MM.1S (cell line): Measurements from ENCODE around the gene MYL10.

Source experiments
- DNase-seq: peaks from one replicate; pipeline ENCODE4 v3.0.0-alpha.2; 2015
- H2AFZ ChIP-seq: fragments of 300-600 bp; sonication (generic); 2 replicates; pipeline ENCODE4 v1.6.0; 2016; ENCODE audit warnings: antibody characterized with exemption, low read length
- H3F3A ChIP-seq: fragments of 300-600 bp; sonication (generic); 2 replicates; pipeline ENCODE4 v1.6.1; 2016; ENCODE audit warnings: mild to moderate bottlenecking, antibody characterized with exemption, low read length, moderate library complexity, mixed read lengths; ENCODE audit not compliant: insufficient read depth
- H3K27ac ChIP-seq: fragments of 300-600 bp; sonication (generic); 2 replicates; pipeline ENCODE4 v1.5.1; 2016; ENCODE audit warnings: mild to moderate bottlenecking, low read length
- H3K27me3 ChIP-seq: fragments of 300-600 bp; sonication (generic); replicated peaks from 2 replicates; pipeline ENCODE4 v1.6.0; 2016; ENCODE audit warnings: low read length; ENCODE audit not compliant: insufficient read depth
- H3K36me3 ChIP-seq: fragments of 300-600 bp; sonication (generic); replicated peaks from 2 replicates; pipeline ENCODE4 v1.6.1; 2016; ENCODE audit warnings: mild to moderate bottlenecking, low read length, mixed read lengths; ENCODE audit not compliant: insufficient read depth
- H3K4me1 ChIP-seq: fragments of 300-600 bp; sonication (generic); 2 replicates; pipeline ENCODE4 v1.6.1; 2016; ENCODE audit warnings: low read length, mixed read lengths
- H3K4me2 ChIP-seq: fragments of 300-600 bp; sonication (generic); 2 replicates; pipeline ENCODE4 v1.6.0; 2016; ENCODE audit warnings: low read depth, low read length
- H3K4me3 ChIP-seq: fragments of 300-600 bp; sonication (generic); 2 replicates; pipeline ENCODE4 v1.5.1; 2016; ENCODE audit warnings: low read length, mixed read lengths
- H3K79me2 ChIP-seq: fragments of 300-600 bp; sonication (generic); 2 replicates; pipeline ENCODE4 v1.6.1; 2016; ENCODE audit warnings: mixed run types, low read length, mixed read lengths
- H3K9ac ChIP-seq: fragments of 300-600 bp; sonication (generic); 2 replicates; pipeline ENCODE4 v1.6.1; 2016; ENCODE audit warnings: low read length, mixed read lengths
- H3K9me2 ChIP-seq: fragments of 300-600 bp; sonication (generic); replicated peaks from 2 replicates; pipeline ENCODE4 v1.6.1; 2016; ENCODE audit warnings: mild to moderate bottlenecking, low read length, mixed read lengths; ENCODE audit not compliant: insufficient read depth
- H3K9me3 ChIP-seq: fragments of 300-600 bp; sonication (generic); replicated peaks from 2 replicates; pipeline ENCODE4 v1.6.1; 2016; ENCODE audit warnings: mild to moderate bottlenecking, low read length, mixed read lengths; ENCODE audit not compliant: insufficient read depth
- H4K20me1 ChIP-seq: fragments of 300-600 bp; sonication (generic); 2 replicates; pipeline ENCODE4 v1.6.1; 2016; ENCODE audit warnings: mild to moderate bottlenecking, low read length, moderate library complexity, mixed read lengths; ENCODE audit not compliant: insufficient read depth
- CTCF ChIP-seq: fragments of 300-600 bp; sonication (generic); IDR thresholded peaks from 2 replicates; pipeline ENCODE4 v1.5.1; 2016; ENCODE audit warnings: antibody characterized with exemption, low read length, mixed read lengths
- EZH2 ChIP-seq: fragments of 300-600 bp; sonication (generic); optimal IDR thresholded peaks from 2 replicates; pipeline ENCODE3; 2017; ENCODE audit warnings: low read depth, mild to moderate bottlenecking, antibody characterized with exemption, low read length, mixed read lengths
- EZH2phosphoT487 ChIP-seq: fragments of 300-600 bp; sonication (generic); IDR thresholded peaks from 2 replicates; pipeline ENCODE4 v1.6.1; 2018; ENCODE audit warnings: antibody characterized with exemption, low read length

The MYL10 gene

GRCh38 chr7:101631224-101631714, 2.2 kb upstream of the MYL10 start:
- no peak for TF ChIP-seq CTCF
- no peak for TF ChIP-seq EZH2phosphoT487
- TF ChIP-seq EZH2 = no peak
- Histone ChIP-seq H3K9me3 (no peaks in the 10 kb centered on the region), H3K79me2 (no peaks in the 10 kb centered on the region), H3K4me3 (no peak overlapping the region), H3K9me2 (no peaks in the 10 kb centered on the region), H3K36me3 (no peaks in the 10 kb centered on the region), H3F3A (no peaks in the 10 kb centered on the region), H4K20me1 (no peaks in the 10 kb centered on the region), H3K4me1 (no peaks in the 10 kb centered on the region), H3K27me3 (peaks cover 24% of the 10 kb centered on the region), H3K9ac (no peak overlapping the region), H2AFZ (no peak overlapping the region), H3K4me2 (no peak overlapping the region), H3K27ac (no peak overlapping the region)
- no peak for DNase-seq

- Histone ChIP-seq H3K27me3 (peaks cover 31% of the 10 kb centered on the region), H3K36me3 (no peaks in the 10 kb centered on the region), H3F3A (no peaks in the 10 kb centered on the region), H3K27ac (no peak overlapping the region), H3K79me2 (no peaks in the 10 kb centered on the region), H3K9me3 (no peaks in the 10 kb centered on the region), H3K4me1 (no peaks in the 10 kb centered on the region), H3K4me3 (no peak overlapping the region), H3K4me2 (no peak overlapping the region), H3K9ac (no peak overlapping the region), H4K20me1 (no peaks in the 10 kb centered on the region), H2AFZ (no peak overlapping the region), H3K9me2 (no peaks in the 10 kb centered on the region)
- TF ChIP-seq EZH2phosphoT487 (no peak), CTCF (no peak), EZH2 (no peak)
- DNase-seq = no peak
These were observed 1.5 kb upstream of the MYL10 start for GRCh38 chr7:101630591-101630990.

GRCh38 chr7:101628522-101628921, 574 bp downstream of the MYL10 start:
- H3K27me3 ChIP-seq = peaks cover 46% of the 10 kb centered on the region
- DNase-seq = no peak
- H3K9ac ChIP-seq = no peak overlapping the region
- no peaks in the 10 kb centered on the region for H3F3A ChIP-seq
- TF ChIP-seq EZH2 = no peak
- no peak for TF ChIP-seq EZH2phosphoT487
- no peak for TF ChIP-seq CTCF
- no peak overlapping the region for H3K27ac ChIP-seq
- no peaks in the 10 kb centered on the region for H3K9me2 ChIP-seq
- H2AFZ ChIP-seq = no peak overlapping the region
- no peaks in the 10 kb centered on the region for H4K20me1 ChIP-seq
- H3K79me2 ChIP-seq = no peaks in the 10 kb centered on the region
- no peak overlapping the region for H3K4me3 ChIP-seq
- no peaks in the 10 kb centered on the region for H3K9me3 ChIP-seq
- no peak overlapping the region for H3K4me2 ChIP-seq
- H3K4me1 ChIP-seq = no peaks in the 10 kb centered on the region
- no peaks in the 10 kb centered on the region for H3K36me3 ChIP-seq
